Right lobe of liver (tissue), 4 donors: ENCODE results near the gene IL19.

Experiments
- POLR2A ChIP-seq: fragments of 450-650 bp; IDR thresholded peaks from one replicate; pipeline ENCODE4 v1.6.1; 2017; ENCODE audit warnings: antibody characterized with exemption, mild to moderate bottlenecking
- TF ChIP-seq, protein P1 (sequence below), 4 donors: fragments of 200-600 bp in 3 of 4; fragments of 450-650 bp in 1 of 4; IDR thresholded peaks; one replicate each; pipeline versions ENCODE4 v1.5.1 to v1.8.0; 2016 to 2022; ENCODE audit warnings: antibody characterized with exemption in 4 of 4, mild to moderate bottlenecking in 2 of 4
- donor health status: DM: no; HTN: no; CAD: no.
- donor health status: DM: no; HTN: no; CAD: no.
- donor health status: DM: no; HTN: yes; CAD: no.

DNA sequence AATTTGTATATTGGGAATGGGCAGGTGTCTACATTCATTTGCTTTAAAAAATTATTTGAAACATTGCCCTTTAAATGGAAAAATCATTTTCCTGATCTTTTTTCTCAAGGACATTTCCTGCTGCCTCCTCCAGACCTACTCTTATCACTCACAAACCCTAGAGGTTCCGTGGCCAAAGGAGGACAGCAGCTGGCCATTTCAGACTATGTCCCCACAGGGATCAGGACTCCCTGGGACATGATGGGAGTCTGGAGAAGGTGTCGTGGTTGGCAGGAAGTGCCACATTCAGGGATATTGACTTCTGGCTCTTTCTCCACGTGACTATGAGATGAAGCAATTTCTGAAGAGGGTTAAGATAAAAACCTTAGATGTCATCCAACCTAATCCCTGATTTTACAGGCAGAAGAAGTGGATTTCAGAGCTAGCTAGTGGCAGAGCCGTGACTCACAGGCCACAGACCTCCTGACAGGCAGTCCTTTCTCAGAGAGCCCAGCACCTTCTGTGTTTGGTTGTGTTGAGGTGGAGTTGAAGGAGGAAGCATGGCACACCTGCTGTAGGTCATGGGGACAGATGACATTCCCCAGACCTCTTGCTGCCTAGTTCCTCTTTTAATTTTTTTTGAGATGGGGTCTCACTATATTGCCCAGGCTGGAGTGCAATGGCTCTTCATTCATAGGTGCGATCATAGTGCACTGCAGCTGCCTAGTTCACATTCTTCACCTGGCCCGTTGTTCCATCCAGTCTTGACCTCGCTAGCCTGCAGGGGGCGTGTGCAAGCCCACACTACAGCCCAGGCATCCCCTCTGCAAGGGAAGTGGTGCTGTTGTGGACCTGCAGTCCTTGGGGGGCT is 27.2 kb downstream of the IL19 start:
- TF ChIP-seq, protein P1, sequence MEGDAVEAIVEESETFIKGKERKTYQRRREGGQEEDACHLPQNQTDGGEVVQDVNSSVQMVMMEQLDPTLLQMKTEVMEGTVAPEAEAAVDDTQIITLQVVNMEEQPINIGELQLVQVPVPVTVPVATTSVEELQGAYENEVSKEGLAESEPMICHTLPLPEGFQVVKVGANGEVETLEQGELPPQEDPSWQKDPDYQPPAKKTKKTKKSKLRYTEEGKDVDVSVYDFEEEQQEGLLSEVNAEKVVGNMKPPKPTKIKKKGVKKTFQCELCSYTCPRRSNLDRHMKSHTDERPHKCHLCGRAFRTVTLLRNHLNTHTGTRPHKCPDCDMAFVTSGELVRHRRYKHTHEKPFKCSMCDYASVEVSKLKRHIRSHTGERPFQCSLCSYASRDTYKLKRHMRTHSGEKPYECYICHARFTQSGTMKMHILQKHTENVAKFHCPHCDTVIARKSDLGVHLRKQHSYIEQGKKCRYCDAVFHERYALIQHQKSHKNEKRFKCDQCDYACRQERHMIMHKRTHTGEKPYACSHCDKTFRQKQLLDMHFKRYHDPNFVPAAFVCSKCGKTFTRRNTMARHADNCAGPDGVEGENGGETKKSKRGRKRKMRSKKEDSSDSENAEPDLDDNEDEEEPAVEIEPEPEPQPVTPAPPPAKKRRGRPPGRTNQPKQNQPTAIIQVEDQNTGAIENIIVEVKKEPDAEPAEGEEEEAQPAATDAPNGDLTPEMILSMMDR (IDR thresholded peaks at IDR 0.05), result peak; percentile 12 to 40 (median 26)
- TF ChIP-seq POLR2A, result no peak
